ENCODE measurements around the gene SFTPD.

DNA sequence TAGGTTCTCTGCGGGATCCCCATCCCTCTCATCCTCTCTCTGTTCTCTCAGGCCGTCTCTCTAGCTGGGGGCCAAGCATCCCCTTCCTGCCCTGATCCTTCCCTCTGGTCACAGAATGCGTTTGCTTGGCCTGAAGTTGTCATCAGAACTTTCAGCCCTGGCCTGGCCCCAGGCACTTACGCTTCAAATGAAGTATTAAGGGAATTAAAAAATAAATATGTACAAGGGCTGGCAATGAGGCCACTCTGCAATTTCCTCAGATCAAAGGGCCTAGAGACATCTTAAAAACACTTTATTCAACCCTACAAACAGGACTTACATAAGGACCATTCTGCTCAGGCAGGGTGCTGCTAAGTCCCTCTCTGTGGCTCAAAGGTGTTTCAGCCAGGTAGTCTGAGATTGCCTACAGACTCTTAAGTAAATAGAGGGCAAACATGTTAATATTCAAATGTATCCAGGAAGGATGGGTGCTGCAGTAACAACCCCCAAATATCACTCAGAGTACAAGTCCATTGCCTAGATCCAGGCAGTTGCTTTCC is 16.0 kb downstream of the SFTPD start:
- TF ChIP-seq, protein P1, sequence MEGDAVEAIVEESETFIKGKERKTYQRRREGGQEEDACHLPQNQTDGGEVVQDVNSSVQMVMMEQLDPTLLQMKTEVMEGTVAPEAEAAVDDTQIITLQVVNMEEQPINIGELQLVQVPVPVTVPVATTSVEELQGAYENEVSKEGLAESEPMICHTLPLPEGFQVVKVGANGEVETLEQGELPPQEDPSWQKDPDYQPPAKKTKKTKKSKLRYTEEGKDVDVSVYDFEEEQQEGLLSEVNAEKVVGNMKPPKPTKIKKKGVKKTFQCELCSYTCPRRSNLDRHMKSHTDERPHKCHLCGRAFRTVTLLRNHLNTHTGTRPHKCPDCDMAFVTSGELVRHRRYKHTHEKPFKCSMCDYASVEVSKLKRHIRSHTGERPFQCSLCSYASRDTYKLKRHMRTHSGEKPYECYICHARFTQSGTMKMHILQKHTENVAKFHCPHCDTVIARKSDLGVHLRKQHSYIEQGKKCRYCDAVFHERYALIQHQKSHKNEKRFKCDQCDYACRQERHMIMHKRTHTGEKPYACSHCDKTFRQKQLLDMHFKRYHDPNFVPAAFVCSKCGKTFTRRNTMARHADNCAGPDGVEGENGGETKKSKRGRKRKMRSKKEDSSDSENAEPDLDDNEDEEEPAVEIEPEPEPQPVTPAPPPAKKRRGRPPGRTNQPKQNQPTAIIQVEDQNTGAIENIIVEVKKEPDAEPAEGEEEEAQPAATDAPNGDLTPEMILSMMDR (IDR thresholded peaks at IDR 0.05) = no peak
- TF ChIP-seq GATA2 (CRISPR knock-in tag; IDR thresholded peaks at IDR 0.05) = no peak
- no peak for TF ChIP-seq FOXJ3 (CRISPR knock-in tag; IDR thresholded peaks at IDR 0.05)
- TF ChIP-seq RFX5 (IDR thresholded peaks at IDR 0.05; ENCODE audit: low read length) = no peak
- no peak for TF ChIP-seq POLR2AphosphoS5 (IDR thresholded peaks at IDR 0.05; ENCODE audit: low read depth, low read length)
